Activated naive CD4-positive, alpha-beta T cell treated with Interleukin-2 at 50 U/mL for 16 hours (primary cell): Measurements from ENCODE around the gene CAMTA1.
"Not testable (repeated sequence)": the region's sequence is repeated elsewhere in the genome, so short reads cannot be mapped to it uniquely, and the experiment has no call there.

Experiments
- DNase-seq: peaks from one replicate; pipeline ENCODE4 v3.0.0-alpha.2; 2020

Gene CAMTA1

DNA sequence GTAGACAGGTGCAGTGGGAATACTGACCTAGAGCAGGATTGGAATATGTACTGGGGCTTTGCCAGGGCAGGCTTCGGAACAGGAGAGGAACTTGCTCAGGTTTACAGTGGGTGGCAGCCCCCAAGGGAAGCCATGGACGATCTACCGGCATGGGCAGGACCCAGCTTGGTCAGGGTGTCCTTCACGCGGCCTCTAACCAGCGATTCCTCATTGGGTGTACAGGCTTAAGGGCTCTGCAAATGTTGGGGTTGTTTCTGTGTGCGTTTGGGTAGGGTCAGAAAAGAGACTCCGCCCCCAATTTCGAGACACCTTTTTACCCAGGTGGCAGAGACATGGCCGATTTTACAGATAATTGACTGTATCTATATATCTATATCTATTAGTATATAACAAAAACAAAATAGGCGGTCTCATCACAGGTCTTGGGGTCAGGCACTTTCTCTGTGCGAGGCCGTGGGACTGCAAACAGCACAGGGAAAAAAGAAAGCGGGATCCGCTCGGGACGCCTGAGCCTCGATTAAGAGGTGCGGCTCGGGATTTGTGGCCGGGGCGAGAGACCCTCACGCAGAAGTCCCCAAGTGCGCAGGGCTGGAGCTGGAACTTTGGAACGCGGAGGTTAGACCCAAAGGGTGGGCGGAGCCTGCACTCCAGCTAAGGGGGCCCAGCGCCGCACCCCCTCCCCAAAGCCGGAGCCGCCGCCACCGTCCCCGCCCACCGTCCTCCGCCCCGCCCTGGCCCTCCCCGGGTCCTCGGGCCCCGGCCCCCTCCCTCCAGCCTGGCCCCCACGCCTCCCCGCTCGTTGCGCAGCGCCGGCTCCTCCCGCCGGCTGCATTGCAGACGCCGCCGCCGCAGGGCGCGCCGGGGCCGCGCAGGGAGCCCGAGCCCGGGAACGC lies 918.3 kb downstream of the CAMTA1 start:
- peak; percentile 30 for DNase-seq

DNA sequence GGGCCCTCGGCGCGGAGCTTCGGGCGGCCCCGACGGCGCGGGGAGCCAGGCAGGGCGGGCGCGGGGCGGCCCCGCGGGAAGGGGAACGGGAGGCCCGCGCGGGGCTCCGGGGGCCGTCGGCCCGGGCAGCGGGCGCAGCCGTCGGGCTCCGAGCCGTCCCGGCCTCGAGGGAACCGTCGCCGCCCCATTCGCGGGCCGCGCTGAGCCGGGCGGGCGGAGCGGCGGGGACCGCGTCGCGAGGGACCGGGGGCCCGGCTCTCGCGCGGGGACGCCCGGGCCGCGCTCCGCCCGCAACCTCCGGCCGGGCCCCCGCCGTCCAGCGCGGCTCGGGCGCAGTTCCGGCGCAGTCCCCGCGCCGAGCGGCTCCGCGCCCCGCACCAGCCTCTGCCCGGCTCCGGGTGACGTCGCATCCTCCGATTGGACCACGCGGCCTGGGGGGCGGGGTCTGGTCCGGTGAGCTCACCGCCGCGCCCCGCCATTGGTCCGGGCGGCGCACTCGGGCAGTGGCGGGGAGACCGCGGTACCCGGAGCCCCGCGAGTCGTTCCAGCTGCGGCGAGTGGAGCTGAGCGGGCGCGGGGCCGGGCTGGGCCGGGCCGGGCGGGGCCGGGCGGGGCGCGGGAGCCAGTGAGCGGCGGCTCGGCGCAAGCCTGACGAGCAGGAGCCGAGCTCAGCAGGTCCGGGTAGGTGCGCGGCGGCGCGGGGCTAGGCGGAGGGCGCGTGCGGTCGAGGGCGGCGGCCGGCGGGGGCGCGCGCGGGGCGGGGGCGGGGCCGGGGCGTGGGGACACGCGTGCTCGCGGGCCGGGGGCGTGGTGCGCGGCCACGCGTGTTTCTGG lies 919.2 kb downstream of the CAMTA1 start:
- DNase-seq = peak; percentile 95

DNA sequence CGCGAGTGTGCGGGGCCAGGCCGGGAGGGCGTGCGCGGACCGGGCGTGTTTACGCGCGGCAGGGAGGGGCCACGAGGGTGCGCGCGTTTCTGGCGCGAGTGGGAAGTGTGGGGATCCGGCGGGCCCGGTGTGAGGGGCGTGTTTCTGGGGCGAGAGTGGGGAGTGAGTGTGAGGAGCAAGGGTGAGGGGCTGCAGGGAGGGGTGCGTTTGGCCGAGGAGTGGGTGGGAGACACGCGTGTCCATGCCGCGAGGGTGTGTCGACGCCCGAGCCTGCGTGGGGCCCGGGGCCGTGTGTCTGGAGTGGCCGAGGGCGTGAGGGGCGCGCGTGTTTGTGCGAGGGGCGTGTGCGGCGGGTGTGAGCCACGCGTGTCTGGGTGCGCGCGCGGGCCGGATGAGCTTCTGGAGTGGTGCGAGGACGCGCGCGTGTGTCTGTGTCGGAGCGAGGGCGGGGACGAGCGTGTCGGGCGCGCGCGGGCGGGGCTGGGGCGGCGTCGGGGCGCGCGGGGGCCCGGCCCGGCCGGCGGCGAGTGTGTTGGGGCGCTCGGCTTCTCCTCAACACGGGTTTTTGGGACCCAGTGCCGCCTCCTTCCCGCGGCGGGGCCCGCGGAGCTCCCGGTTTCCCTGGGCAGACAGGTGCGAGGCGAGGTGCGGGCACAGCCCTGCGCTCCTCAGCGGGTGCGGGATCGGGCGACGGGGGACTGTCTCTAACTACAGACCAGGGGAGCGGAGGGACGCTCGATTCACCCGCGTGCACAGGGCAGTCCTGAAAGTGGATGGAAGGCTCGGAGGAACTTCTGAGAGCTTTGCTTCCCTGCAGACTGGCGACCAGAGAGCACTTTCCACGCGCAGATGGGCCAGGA lies 920.0 kb downstream of the CAMTA1 start:
- DNase-seq = peak; percentile 39

- no peak for DNase-seq
Observed at GRCh38 chr1:7705908-7706216, 920.6 kb downstream of the CAMTA1 start.

GRCh38 chr1:7707527-7707926 lies 922.3 kb downstream of the CAMTA1 start:
- no peak for DNase-seq

- DNase-seq = not testable (repeated sequence)
Observed at GRCh38 chr1:7708065-7708464, 922.8 kb downstream of the CAMTA1 start.

- no peak for DNase-seq
Observed at GRCh38 chr1:7710859-7711258, 925.6 kb downstream of the CAMTA1 start.

DNA sequence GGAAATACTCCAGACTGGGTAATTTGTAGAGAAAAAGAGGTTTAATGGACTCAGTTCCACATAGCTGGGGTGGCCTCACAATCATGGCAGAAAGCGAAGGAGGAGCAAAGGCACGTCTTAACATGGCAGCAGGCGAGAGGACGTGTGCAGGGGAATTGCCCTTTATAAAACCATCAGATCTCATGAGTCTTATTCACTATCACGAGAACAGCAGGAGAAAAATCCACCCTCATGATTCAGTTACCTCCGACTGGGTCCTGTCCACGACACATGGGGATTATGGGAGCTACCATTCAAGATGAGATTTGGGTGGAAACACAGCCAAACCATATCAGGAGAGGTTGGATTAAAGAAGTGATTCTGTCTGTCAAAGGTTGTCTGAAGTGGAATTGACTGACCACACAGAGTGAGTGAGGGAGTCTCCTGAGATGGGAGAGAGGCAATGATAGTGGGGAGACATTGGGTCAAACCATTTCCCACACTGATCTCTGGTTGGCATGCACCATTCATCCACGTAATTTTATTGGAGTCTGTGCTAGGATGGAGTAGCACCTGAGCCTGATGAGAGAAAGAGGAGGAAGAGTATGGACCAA lies 927.6 kb downstream of the CAMTA1 start:
- DNase-seq = no peak

DNA sequence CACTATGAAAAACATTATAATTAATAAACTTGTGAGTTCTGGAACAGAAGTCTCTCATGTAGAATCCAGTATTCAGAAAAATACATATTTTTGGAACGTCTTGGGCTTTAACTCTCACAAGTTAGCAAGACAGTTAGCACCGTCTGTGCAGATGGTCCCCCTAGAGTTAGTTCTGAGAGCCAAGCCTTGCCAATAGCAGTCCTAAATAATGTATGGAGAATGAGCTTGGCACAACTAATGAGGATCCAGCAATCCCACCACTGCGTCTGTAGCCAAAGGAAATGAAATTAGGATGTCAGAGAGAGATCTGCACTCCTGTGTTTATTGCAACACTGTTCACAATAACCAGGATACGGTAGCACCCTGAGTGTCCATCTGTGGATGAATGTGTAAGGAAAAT lies 931.3 kb downstream of the CAMTA1 start:
- DNase-seq = no peak

GRCh38 chr1:7717748-7718368 lies 932.6 kb downstream of the CAMTA1 start:
- no peak for DNase-seq

DNA sequence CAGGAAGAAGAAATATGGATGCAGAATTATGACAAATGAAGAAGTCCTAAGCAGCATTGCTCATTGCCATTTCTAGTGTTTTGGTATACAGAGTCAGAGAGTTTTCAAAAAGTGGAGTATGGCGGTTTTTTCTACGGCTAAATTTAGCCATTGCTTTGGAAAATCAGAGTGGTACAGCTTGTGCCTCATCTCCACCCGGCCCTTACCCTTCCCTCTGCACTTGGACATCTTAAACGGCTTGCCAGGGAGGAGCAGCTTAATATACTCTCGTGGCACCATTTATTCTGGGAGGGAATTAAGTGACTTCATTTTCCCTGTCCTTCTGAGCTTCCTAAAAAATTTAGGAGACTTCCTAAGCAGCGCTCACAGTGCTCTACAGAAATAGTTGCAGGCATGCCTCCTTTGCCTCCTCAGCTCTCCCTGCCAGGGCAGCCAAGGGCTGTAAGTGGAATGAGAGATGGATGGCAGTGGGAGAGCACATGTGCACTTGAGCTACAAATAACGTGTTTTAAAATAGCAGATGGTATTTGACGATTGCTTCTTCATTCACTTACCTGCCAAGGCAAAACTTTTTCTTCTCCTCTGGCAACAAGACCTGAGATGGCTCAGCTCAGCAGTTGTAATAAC lies 934.3 kb downstream of the CAMTA1 start:
- DNase-seq = no peak

DNA sequence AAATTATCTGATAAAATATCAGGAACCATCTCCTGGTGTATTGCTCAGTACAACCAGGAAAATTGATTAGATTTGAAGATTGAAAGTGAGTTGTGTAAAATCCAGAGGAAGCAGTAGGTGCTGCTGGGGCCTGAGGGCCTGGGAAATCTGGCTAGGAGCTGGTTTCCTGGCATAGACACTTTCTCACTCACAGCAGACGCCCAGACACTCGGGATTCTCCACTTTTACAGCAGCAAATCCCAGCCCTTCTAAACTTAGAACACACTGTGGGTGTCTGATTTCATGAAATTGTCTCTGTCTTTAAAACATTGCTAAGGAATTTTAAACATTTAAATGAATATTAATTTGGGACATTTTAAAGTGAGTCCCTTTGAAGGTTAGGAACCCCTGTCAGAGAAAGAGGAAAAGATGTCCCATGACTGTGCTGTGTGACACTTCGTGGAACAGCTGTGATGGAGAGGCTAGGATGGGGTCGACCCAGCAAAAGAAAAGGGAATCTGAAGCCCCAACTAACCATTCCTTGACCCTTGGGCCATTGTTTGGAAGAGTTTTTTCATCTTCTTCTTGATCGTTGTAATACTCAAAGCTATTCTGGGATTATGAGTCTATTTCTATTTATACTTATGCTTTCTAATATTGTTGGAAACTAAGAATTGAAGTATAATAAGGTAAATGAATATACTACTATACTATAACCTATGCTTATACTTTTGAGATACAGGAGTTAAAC lies 936.9 kb downstream of the CAMTA1 start:
- DNase-seq = no peak

DNA sequence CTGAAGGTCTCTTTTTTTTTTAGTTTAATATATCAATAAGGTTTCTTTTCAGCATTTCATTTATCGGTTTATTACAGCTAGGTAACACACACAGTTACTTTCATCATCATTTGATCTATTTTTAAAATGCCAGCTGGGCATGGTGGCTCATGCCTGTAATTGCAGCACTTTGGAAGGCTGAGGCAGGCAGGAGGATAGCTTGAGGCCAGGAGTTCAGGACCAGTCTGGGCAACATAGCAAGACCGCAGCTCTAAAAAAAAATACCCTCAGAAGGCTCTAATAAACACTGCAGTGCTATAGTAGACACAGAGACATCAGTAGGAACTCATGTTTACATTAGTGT lies 937.4 kb downstream of the CAMTA1 start:
- no peak for DNase-seq

DNA sequence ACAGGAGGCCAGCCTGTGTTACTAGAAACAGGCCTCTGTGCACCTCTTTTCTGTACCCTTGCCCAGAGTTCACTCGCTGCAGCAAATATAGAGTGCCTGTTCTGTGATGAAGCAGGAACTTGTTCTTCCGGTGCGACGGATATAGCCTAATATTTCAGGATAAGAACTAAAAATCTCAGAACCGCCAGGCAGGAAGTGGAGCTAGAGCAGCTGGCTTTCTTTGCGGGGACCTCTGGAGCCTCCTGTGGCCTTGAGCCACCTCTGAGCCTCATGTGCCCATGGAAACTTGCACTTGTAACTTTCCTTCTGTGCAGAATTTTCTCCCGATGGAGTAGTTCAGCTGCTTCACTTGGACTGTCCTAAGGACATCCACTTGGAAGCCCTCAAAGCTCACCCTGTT lies 941.4 kb downstream of the CAMTA1 start:
- no peak for DNase-seq

- DNase-seq = no peak
Observed at GRCh38 chr1:7727809-7728471, 942.7 kb downstream of the CAMTA1 start.

GRCh38 chr1:7729761-7730160 lies 944.5 kb downstream of the CAMTA1 start:
- DNase-seq = no peak

- DNase-seq = no peak
Observed at GRCh38 chr1:7732331-7732730, 947.1 kb downstream of the CAMTA1 start.

GRCh38 chr1:7733276-7733675 lies 948.0 kb downstream of the CAMTA1 start:
- DNase-seq = no peak

DNA sequence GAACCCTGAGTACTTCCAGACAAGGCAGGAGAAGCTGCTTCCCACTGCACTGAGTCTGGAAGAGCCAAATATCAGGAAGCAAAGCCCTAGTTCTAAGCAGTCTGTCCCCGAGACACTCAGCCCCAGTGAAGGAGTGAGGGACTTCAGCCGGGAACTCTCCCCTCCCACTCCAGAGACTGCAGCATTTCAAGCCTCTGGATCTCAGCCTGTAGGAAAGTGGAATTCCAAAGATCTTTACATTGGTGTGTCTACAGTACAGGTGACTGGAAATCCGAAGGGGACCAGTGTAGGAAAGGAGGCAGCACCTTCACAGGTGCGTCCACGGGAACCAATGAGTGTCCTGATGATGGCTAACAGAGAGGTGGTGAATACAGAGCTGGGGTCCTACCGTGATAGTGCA lies 952.8 kb downstream of the CAMTA1 start:
- no peak for DNase-seq

DNA sequence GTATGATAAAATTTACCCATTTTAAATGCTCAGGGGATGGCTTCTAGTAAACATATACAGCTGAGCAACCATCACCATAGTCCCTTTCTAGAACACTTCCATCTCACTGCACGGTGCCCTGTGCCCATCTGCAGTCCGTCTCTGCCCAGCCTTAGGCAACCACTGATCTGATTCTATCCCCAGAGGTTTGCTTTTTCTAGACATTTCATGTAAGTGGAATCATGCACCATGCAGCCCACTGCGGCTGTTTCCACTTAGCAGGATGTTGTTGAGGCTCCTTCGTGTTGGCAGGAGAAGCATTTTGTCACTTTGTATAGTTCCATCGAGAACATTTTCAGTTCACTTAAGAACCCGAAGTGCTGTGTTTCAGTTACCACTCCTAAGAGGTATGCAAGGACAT lies 958.1 kb downstream of the CAMTA1 start:
- no peak for DNase-seq

GRCh38 chr1:7744882-7745281 lies 959.6 kb downstream of the CAMTA1 start:
- no peak for DNase-seq
